GM12865 (cell line): ENCODE results near the gene PPAN.

Experiments
- DNase-seq: peaks from one replicate; pipeline ENCODE4 v3.0.0; 2010; ENCODE audit warnings: low read depth
- H3K4me3 ChIP-seq: 2 replicates; pipeline ENCODE4 v1.5.1; 2011; ENCODE audit warnings: mild to moderate bottlenecking, low read depth, low read length, control low read depth
- TF ChIP-seq, protein P1 (sequence below): IDR thresholded peaks from 2 replicates; pipeline ENCODE4 v1.5.1; 2011; ENCODE audit warnings: low read length, control low read depth, low read depth, inconsistent platforms; ENCODE audit not compliant: insufficient read depth; ENCODE audit errors: missing control alignments

Gene PPAN

DNA sequence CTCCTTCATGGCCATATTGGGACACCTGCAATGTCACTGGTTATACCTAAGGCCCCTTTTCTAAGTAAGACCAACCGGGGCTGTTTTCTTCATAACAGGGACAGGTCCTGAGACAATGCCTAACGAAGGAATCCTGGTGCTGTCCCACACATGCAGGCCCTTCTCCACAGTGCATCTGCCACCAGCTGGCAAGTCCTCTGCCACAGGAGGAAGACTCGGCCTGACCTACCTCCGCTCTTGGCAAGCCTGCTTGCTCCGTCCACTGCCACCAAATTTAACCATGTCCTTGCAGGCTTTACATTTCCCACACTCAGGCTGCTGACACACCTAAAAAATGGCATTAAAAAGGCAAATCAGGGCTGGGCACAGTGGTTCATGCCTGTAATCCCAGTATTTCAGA lies 45.4 kb downstream of the PPAN start:
- TF ChIP-seq, protein P1, sequence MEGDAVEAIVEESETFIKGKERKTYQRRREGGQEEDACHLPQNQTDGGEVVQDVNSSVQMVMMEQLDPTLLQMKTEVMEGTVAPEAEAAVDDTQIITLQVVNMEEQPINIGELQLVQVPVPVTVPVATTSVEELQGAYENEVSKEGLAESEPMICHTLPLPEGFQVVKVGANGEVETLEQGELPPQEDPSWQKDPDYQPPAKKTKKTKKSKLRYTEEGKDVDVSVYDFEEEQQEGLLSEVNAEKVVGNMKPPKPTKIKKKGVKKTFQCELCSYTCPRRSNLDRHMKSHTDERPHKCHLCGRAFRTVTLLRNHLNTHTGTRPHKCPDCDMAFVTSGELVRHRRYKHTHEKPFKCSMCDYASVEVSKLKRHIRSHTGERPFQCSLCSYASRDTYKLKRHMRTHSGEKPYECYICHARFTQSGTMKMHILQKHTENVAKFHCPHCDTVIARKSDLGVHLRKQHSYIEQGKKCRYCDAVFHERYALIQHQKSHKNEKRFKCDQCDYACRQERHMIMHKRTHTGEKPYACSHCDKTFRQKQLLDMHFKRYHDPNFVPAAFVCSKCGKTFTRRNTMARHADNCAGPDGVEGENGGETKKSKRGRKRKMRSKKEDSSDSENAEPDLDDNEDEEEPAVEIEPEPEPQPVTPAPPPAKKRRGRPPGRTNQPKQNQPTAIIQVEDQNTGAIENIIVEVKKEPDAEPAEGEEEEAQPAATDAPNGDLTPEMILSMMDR = no peak
- DNase-seq = no peak
- no peak overlapping the region for H3K4me3 ChIP-seq

DNA sequence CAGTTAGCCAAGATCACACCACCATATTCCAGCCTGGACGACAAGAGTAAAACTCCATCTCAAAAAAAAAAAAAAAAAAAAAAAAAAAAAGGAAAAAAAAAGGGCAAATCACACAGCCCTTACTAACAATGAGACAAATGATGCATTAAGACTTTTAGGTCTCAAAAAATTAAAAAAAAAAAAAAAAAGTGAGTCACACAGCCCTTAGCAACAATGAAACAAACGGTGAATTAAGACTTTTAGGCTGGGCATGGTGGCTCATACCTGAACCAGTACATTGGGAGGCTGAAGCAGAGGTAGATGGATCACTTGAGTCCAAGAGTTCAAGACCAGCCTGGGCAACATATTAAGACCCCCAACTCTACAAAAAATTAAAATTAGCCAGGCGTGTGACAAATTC lies 45.9 kb downstream of the PPAN start:
- no peak overlapping the region for H3K4me3 ChIP-seq
- TF ChIP-seq, protein P1 = no peak
- DNase-seq = no peak

DNA sequence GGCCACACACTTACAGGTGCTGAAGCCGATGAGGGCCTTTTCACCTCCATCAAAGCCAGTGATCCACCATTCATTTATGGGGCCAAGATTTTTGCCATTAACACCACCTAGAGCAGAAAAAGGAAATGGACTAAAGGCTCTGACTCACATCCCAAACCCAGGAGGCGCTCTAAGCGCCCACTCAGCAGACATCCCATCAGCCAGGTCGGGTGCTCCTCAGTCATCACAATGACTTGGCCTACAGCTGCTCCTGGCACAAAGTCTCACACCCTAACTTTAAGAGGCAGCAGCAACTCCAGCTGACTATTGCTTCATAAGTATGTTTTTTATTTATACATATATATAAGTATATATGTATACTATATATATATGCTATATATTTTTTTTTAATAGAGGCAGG lies 49.7 kb downstream of the PPAN start:
- H3K4me3 ChIP-seq = no peak overlapping the region
- TF ChIP-seq, protein P1 = no peak
- no peak for DNase-seq

DNA sequence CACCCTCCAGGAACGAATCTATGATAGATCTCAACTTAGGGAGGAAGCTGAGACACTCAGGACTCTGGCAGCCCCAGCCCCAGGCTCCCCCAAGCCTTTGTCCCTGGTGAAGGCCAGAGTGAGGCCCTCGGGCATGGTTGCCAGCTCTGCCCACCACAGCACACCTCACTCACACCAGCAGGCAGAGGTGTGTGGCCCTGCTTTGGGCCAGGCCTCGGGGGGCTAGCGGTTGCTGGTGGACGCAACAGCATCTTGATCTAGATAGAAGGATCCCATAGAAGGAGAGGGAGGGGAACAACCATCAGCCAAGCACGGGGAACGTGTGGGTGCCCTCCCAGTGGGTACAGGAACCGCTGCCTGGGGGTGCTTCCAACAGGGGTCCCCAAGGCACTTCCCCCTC lies 51.9 kb downstream of the PPAN start:
- no peak for DNase-seq
- TF ChIP-seq, protein P1 = no peak
- no peak overlapping the region for H3K4me3 ChIP-seq

DNA sequence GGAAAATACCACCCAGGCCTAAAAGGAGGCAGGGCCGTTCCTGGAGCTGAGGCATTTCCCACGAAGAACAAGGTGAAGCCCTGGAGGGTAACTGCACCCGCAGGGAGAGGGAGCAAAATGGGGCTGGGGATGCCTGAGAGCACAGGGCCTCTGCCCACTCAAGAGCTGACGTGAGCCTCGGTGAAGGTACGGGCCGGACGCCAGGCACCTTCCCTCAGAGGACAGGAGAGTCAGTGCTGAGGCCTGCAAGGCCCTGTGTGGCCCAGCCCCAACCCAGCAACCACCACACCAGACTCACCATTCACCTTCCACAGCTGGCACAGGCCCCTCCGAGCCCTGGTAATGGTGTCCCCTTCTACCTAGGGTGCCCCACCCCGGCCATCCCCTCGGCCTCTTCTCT lies 52.3 kb downstream of the PPAN start:
- H3K4me3 ChIP-seq = no peak overlapping the region
- no peak for DNase-seq
- TF ChIP-seq, protein P1 = no peak

DNA sequence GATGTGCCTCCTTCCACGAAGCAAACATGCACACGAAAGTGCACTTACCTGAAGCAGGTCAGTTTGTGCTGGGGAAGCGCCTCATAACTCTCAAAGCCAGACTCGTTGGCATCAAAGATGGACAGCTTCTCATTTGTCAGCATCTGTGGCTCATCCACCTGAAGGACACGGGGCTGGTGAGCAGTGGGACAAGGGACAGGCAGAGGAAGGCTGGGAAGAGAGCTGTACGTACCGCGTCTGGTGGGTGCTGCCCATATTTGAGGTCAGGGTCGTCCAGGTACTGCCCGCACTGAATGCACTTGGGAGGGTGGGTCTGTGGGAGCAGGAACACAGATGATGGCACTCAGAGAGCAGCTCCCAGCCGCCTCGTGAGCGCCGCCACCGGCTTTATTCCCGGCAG lies 53.4 kb downstream of the PPAN start:
- H3K4me3 ChIP-seq = no peak overlapping the region
- TF ChIP-seq, protein P1 = no peak
- no peak for DNase-seq
